Astrocyte (in vitro differentiated cells and primary cell): ENCODE measurements around the gene POLD2. TPM values are rescaled to one million over a fixed set of nuclear protein-coding genes. Genes with fewer than 3 reads are reported as not detected.

ENCODE experiments used
- DNase-seq: peaks from one replicate; pipeline ENCODE4 v3.0.0-alpha.2; 2010; ENCODE audit warnings: low read depth
- FAIRE-seq: peaks from 2 replicates; lab custom pipeline; 2011; peaks lifted over from hg19 to GRCh38; lab: Jason Lieb, UNC
- H2AFZ ChIP-seq: 2 replicates; pipeline ENCODE4 v1.6.0; 2012; ENCODE audit warnings: low read depth, low read length, inconsistent platforms
- H3K27ac ChIP-seq: 2 replicates; pipeline ENCODE4 v1.5.1; 2011; ENCODE audit warnings: low read depth, low read length, inconsistent platforms
- H3K27me3 ChIP-seq: 2 replicates; pipeline ENCODE4 v1.6.0; 2011; ENCODE audit warnings: low read length, inconsistent platforms; ENCODE audit not compliant: insufficient read depth
- H3K36me3 ChIP-seq: 2 replicates; pipeline ENCODE4 v1.5.1; 2011; ENCODE audit warnings: low read length, inconsistent platforms; ENCODE audit not compliant: insufficient read depth
- H3K4me1 ChIP-seq: 2 replicates; pipeline ENCODE4 v1.5.1; 2011; ENCODE audit warnings: low read length, inconsistent platforms; ENCODE audit not compliant: insufficient read depth
- H3K4me2 ChIP-seq: 2 replicates; pipeline ENCODE4 v1.6.0; 2012; ENCODE audit warnings: low read length, inconsistent platforms
- H3K4me3 ChIP-seq: 2 replicates; pipeline ENCODE4 v1.5.1; 2011; ENCODE audit warnings: low read depth, mild to moderate bottlenecking, low read length, inconsistent platforms; ENCODE audit not compliant: insufficient read depth
- H3K79me2 ChIP-seq: 2 replicates; pipeline ENCODE4 v1.6.0; 2012; ENCODE audit warnings: mild to moderate bottlenecking, low read length, inconsistent platforms; ENCODE audit not compliant: insufficient read depth
- H3K9ac ChIP-seq: 2 replicates; pipeline ENCODE4 v1.6.0; 2012; ENCODE audit warnings: mild to moderate bottlenecking, low read length, inconsistent platforms
- H3K9me3 ChIP-seq: 2 replicates; pipeline ENCODE4 v1.5.1; 2012; ENCODE audit warnings: low read depth, mild to moderate bottlenecking, low read length, inconsistent platforms; ENCODE audit not compliant: insufficient read depth
- H4K20me1 ChIP-seq: 2 replicates; pipeline ENCODE4 v1.6.0; 2012; ENCODE audit warnings: low read length, inconsistent platforms; ENCODE audit not compliant: insufficient read depth
- H3K27ac Mint-ChIP-seq: one replicate; pipeline ENCODE4 v1.8.0; 2021; ENCODE audit warnings: mild to moderate bottlenecking, mixed read lengths; ENCODE audit not compliant: unreplicated experiment
- H3K27me3 Mint-ChIP-seq: one replicate; pipeline ENCODE4 v1.8.0; 2021; ENCODE audit warnings: low read depth, mixed read lengths; ENCODE audit not compliant: unreplicated experiment
- H3K36me3 Mint-ChIP-seq: one replicate; pipeline ENCODE4 v1.8.0; 2021; ENCODE audit warnings: low read depth, mixed read lengths; ENCODE audit not compliant: unreplicated experiment
- H3K4me1 Mint-ChIP-seq: one replicate; pipeline ENCODE4 v1.8.0; 2021; ENCODE audit warnings: low read depth, mixed read lengths; ENCODE audit not compliant: unreplicated experiment
- H3K4me3 Mint-ChIP-seq: one replicate; pipeline ENCODE4 v1.8.0; 2021; ENCODE audit warnings: mild to moderate bottlenecking, moderate library complexity, mixed read lengths; ENCODE audit not compliant: unreplicated experiment
- H3K9me3 Mint-ChIP-seq: one replicate; pipeline ENCODE4 v1.8.0; 2021; ENCODE audit warnings: mild to moderate bottlenecking, mixed read lengths; ENCODE audit not compliant: unreplicated experiment
- CTCF ChIP-seq: IDR thresholded peaks from 2 replicates; pipeline ENCODE4 v1.5.1; 2011; ENCODE audit warnings: low read depth, mild to moderate bottlenecking, inconsistent platforms, low read length, moderate library complexity; ENCODE audit not compliant: insufficient read depth
- EZH2 ChIP-seq: IDR thresholded peaks from 2 replicates; pipeline ENCODE4 v1.6.1; 2012; ENCODE audit warnings: mild to moderate bottlenecking, low read length, inconsistent platforms; ENCODE audit not compliant: insufficient read depth
- total RNA-seq: library from RNA; stranded (reverse); gene quantifications from 2 replicates; pipeline ENCODE4 v1.2.1, GENCODE V29; 2021

The POLD2 gene
- total RNA-seq, 1 donor from 2014 or later = 67.7 TPM

GRCh38 chr7:44114586-44115310 lies 8.6 kb downstream of the POLD2 start:
- Histone ChIP-seq H3K4me3 (no peak overlapping the region), H3K4me2 (no peak overlapping the region), H3K79me2 (peaks cover 9% of the 10 kb centered on the region), H3K9me3 (no peaks in the 10 kb centered on the region), H3K27ac (no peak overlapping the region), H3K4me1 (no peaks in the 10 kb centered on the region), H2AFZ (no peak overlapping the region), H4K20me1 (peaks cover 41% of the 10 kb centered on the region), H3K36me3 (peaks cover 11% of the 10 kb centered on the region), H3K27me3 (no peaks in the 10 kb centered on the region), H3K9ac (no peak overlapping the region)
- FAIRE-seq (no peak), DNase-seq (no peak)
- Mint-ChIP-seq H3K27me3 (no peaks in the 10 kb centered on the region), H3K9me3 (no peaks in the 10 kb centered on the region), H3K36me3 (peaks cover 28% of the 10 kb centered on the region), H3K4me3 (no peak overlapping the region), H3K4me1 (no peaks in the 10 kb centered on the region), H3K27ac (no peak overlapping the region)
- TF ChIP-seq EZH2 = no peak
- TF ChIP-seq CTCF = no peak

GRCh38 chr7:44113764-44114354 lies 9.5 kb downstream of the POLD2 start:
- DNase-seq = no peak
- no peaks in the 10 kb centered on the region for H3K4me1 Mint-ChIP-seq
- no peak overlapping the region for H3K4me3 ChIP-seq
- H3K36me3 Mint-ChIP-seq = peaks cover 24% of the 10 kb centered on the region
- H3K9me3 Mint-ChIP-seq = no peaks in the 10 kb centered on the region
- no peak overlapping the region for H3K9ac ChIP-seq
- peaks cover 7% of the 10 kb centered on the region for H3K36me3 ChIP-seq
- H3K27me3 ChIP-seq = no peaks in the 10 kb centered on the region
- H3K9me3 ChIP-seq = no peaks in the 10 kb centered on the region
- H3K27me3 Mint-ChIP-seq = no peaks in the 10 kb centered on the region
- no peak overlapping the region for H3K27ac ChIP-seq
- H3K27ac Mint-ChIP-seq = no peak overlapping the region
- H3K4me1 ChIP-seq = no peaks in the 10 kb centered on the region
- peaks cover under 1% of the 10 kb centered on the region for H3K79me2 ChIP-seq
- H4K20me1 ChIP-seq = peaks cover 46% of the 10 kb centered on the region
- TF ChIP-seq EZH2 (no peak), CTCF (no peak)
- no peak for FAIRE-seq
- H2AFZ ChIP-seq = no peak overlapping the region
- H3K4me2 ChIP-seq = no peak overlapping the region
- H3K4me3 Mint-ChIP-seq = no peak overlapping the region
